ENCODE results near the gene HAGHL.
A peak's percentile ranks its signal among the peaks of the same experiment; 100 is the strongest.

HAGHL gene

GRCh38 chr16:726438-727290 is at the start of gene HAGHL, which contains the start of gene CCDC78:
TSS of gene HAGHL (plus strand) at chr16:727106. CDS start at chr16:727510, 404 bp downstream.
TSS of gene CCDC78 (minus strand) at chr16:726443. CDS start at chr16:726367, 76 bp downstream.
- peak in 1 of 2 donors; percentile 61 for DNase-seq (ENCODE audit: low read depth in 2 of 2)

DNA sequence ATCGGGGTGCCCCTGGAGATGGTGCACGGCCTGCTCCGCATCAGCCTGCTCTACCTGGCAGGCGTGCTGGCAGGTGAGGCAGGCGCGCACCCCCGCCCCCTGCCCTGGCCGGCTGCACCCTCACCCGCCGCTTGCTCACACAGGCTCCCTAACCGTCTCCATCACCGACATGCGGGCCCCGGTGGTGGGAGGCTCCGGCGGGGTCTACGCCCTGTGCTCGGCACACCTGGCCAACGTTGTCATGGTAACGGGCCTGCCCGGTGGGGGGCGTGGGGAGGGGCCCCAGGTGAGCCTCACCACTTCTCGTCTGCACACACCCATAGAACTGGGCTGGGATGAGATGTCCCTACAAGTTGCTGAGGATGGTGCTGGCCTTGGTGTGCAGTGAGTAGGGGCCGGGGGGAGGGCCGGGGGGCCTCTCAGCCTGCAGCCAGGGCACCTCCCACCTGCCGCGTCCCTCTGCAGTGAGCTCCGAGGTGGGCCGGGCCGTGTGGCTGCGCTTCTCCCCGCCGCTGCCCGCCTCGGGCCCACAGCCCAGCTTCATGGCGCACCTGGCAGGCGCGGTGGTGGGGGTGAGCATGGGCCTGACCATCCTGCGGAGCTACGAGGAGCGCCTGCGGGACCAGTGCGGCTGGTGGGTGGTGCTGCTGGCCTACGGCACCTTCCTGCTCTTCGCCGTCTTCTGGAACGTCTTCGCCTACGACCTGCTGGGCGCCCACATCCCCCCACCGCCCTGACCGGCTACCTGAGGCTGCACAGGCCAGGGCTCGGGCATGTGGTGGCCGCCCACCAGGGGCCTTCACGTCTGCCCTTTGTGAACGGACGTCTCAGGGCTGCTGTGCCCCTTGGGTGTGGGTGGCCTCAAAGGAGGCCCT is 49.4 kb upstream of the HAGHL start:
- no peak for DNase-seq (ENCODE audit: low read depth in 2 of 2)

GRCh38 chr16:678209-678857 is 48.6 kb upstream of the HAGHL start:
- DNase-seq (ENCODE audit: low read depth in 2 of 2), result no peak

- peak in 1 of 2 donors; percentile 49 for DNase-seq (ENCODE audit: low read depth in 2 of 2)
These were observed 47.8 kb upstream of the HAGHL start for GRCh38 chr16:678858-679813.

- peak; percentile 89 to 91 for DNase-seq (ENCODE audit: low read depth in 2 of 2)
These were observed 46.9 kb upstream of the HAGHL start, which contains the start of gene STUB1 for GRCh38 chr16:679814-680624. TSS of gene STUB1 (plus strand) at chr16:680410. CDS start at chr16:680526, 116 bp downstream.

DNA sequence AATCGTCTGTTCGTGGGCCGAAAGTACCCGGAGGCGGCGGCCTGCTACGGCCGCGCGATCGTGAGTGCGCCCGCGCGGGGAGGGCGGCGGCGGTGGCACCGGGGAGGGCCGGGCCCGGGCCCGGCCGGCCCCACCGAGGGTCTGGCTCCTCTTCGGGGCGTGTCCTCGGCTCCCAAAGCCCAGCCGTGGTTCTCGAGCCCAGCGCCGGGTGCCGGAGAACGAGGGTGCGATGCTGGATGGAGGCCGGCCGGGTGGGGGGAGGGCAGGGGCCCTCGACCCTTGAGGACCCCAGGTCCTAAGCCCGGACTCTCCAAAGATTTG is 46.3 kb upstream of the HAGHL start:
- DNase-seq (ENCODE audit: low read depth in 2 of 2), result no peak

DNA sequence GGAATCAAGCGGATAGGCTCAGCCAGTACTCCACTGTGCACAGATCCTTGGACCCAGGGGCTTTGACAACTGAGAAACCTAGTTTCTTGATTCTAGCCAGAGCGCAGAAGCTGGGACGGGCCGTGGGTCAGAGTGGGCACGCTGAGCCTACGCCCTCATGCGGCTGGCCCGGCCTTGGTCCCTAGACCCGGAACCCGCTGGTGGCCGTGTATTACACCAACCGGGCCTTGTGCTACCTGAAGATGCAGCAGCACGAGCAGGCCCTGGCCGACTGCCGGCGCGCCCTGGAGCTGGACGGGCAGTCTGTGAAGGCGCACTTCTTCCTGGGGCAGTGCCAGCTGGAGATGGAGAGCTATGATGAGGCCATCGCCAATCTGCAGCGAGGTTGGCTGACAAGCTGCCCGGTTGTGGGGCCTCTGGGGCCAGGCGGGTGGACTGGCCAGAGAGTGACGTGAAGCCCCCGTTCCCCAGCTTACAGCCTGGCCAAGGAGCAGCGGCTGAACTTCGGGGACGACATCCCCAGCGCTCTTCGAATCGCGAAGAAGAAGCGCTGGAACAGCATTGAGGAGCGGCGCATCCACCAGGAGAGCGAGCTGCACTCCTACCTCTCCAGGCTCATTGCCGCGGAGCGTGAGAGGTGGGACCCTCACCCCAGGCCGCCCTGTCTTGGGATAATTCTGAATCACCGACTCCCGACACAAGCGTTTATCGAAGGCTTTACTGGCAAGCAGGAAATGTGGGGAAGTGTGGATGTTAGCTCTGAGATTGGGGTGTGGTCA is 45.8 kb upstream of the HAGHL start:
- no peak for DNase-seq (ENCODE audit: low read depth in 2 of 2)

DNA sequence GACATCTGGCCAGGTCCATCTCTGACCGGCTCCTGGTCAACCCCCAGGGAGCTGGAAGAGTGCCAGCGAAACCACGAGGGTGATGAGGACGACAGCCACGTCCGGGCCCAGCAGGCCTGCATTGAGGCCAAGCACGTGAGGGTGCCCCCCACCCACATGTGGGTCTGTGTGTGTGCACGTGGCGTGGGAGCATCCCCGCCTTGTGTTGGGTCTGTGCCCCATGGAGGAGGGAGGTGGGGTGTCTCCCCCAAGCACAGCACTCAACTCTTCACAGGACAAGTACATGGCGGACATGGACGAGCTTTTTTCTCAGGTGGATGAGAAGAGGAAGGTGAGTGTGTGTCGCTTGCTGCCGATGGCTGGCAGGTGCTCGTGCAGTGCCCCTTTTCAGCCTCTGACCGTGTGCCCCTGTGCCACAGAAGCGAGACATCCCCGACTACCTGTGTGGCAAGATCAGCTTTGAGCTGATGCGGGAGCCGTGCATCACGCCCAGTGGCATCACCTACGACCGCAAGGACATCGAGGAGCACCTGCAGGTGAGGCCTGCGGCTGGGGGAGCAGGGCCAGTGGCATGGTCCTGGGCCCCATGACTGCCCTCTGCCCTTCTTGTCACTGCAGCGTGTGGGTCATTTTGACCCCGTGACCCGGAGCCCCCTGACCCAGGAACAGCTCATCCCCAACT is 45.0 kb upstream of the HAGHL start:
- DNase-seq (ENCODE audit: low read depth in 2 of 2), result no peak

- DNase-seq (ENCODE audit: low read depth in 2 of 2), result no peak
These were observed 44.2 kb upstream of the HAGHL start for GRCh38 chr16:682493-683395.

- DNase-seq (ENCODE audit: low read depth in 2 of 2), result no peak
These were observed 43.4 kb upstream of the HAGHL start for GRCh38 chr16:683396-684070.

- peak; percentile 91 to 97 for DNase-seq (ENCODE audit: low read depth in 2 of 2)
These were observed 42.7 kb upstream of the HAGHL start, which contains the start of gene JMJD8 for GRCh38 chr16:684071-684794. TSS of gene JMJD8 (minus strand) at chr16:684334. CDS start at chr16:684319, 15 bp downstream.

- no peak for DNase-seq (ENCODE audit: low read depth in 2 of 2)
These were observed 41.8 kb upstream of the HAGHL start for GRCh38 chr16:684961-685696.

- DNase-seq (ENCODE audit: low read depth in 2 of 2), result no peak
These were observed 40.9 kb upstream of the HAGHL start for GRCh38 chr16:685967-686366.

DNA sequence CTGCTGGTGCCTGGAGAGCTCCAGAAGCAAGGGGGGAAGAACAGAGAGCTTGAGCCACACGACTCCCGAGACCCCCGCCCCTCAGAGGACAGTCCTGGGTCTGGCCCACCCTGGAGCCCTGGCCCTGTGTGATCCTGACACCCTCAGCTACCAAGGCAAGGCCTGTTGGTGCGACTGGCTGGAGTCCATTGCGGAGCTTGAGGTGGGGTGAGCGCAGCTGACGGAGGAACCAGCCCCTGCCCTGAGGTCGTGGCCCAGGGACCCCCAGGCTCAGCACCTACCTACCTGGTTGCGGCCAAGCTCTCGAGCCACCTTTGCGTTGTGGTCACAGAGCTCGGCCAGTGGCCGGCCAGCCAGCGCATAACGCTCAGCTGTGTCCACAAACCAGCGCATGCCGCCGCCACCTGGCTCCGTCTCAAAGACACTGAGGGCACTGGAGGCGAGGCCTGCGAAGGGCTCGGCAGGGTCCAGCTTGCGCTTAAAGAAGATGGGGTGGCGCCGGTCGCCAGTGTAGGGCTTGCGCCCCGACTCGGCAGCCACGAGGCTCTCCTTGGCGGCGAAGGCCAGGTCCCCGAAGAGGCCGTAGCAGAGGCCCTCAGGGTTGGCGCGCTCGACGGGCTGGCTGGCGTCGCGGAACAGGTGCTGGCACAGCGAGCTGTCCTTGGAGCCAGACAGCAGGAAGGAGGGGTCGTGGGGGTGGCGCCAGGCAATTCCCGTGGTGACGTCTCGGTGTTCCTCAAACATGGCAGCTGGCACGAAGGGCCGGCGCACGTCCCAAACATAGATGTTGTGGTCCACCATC is 40.2 kb upstream of the HAGHL start:
- DNase-seq (ENCODE audit: low read depth in 2 of 2), result no peak

DNA sequence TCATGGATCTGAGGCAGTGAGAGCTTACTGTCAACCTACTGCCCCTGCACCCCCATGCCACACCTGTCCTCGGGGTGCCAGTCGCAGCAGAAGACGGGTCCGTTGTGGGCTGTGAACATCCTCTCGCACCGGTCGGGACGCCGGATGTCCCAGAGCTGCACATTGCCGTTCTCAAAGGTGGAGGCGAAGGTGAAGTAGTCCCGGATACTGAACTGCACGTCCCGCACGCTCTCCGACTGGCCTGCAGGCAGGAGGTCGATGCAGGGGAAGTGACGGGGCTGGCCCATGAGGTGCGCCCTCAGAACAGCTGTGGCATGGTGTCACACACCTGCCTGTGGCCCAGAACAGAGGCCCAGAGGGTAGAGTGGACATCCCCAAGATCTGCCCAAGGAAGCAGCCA is 39.4 kb upstream of the HAGHL start:
- no peak for DNase-seq (ENCODE audit: low read depth in 2 of 2)

Data from stimulated activated CD4-positive, alpha-beta T cell treated with anti-CD3 and anti-CD28 coated beads, Interleukin-1b, Interleukin-23, amount 100 ng/mL, for 4 hours (primary cell).